ENCODE data around the gene XRCC3. TPM values are rescaled to one million over a fixed set of nuclear protein-coding genes. Genes with fewer than 3 reads are reported as not detected.

XRCC3 gene
- total RNA-seq, 1 experiment from 2014 or later = 46.7 TPM

DNA sequence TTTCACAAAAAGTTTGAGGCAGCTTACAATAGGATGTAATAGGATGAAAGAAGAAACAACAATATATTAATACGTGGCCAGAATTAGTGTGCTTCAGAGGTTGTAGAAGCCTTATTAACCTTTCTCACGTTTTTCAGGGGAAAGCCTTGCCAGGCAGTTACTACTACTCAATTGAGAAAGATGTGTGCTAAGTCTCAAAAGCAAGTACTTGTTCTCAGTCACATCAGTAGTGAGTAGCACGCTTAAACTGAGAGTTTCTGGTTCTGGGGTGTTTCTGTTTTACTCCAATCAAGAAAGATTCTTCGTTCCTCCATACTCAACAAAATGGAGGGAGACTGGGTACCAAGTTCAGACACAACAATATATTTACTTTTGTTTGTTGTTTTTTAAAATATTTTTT, 47.6 kb downstream of the XRCC3 start:
- Mint-ChIP-seq H3K27me3 (ENCODE audit: low read depth) (no peaks in the 10 kb centered on the region), H3K9me3 (no peaks in the 10 kb centered on the region), H3K36me3 (peaks cover 53% of the 10 kb centered on the region), H3K4me3 (no peak overlapping the region), H3K4me1 (no peaks in the 10 kb centered on the region), H3K27ac (no peak overlapping the region)
- DNase-seq (ENCODE audit: low spot score) = no peak
- ChIA-PET POLR2A (no interaction called here), CTCF (interaction anchor here (1.4 kb wide), 1 partner anchor 12 kb away, joined by 6 read pairs; no protein-coding TSS in a partner anchor)
- TF ChIP-seq, protein P1, sequence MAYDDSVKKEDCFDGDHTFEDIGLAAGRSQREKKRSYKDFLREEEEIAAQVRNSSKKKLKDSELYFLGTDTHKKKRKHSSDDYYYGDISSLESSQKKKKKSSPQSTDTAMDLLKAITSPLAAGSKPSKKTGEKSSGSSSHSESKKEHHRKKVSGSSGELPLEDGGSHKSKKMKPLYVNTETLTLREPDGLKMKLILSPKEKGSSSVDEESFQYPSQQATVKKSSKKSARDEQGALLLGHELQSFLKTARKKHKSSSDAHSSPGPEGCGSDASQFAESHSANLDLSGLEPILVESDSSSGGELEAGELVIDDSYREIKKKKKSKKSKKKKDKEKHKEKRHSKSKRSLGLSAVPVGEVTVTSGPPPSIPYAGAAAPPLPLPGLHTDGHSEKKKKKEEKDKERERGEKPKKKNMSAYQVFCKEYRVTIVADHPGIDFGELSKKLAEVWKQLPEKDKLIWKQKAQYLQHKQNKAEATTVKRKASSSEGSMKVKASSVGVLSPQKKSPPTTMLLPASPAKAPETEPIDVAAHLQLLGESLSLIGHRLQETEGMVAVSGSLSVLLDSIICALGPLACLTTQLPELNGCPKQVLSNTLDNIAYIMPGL (CRISPR knock-in tag; IDR thresholded peaks at IDR 0.05) = no peak
- TF ChIP-seq, protein P2, sequence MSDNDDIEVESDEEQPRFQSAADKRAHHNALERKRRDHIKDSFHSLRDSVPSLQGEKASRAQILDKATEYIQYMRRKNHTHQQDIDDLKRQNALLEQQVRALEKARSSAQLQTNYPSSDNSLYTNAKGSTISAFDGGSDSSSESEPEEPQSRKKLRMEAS (CRISPR knock-in tag; IDR thresholded peaks at IDR 0.05) = no peak
- TF ChIP-seq ZNF396 (CRISPR knock-in tag; IDR thresholded peaks at IDR 0.05; ENCODE audit: borderline replicate concordance) (no peak), JAZF1 (CRISPR knock-in tag; IDR thresholded peaks at IDR 0.05) (no peak), IRF2 (CRISPR knock-in tag; IDR thresholded peaks at IDR 0.05; ENCODE audit: borderline replicate concordance, low read depth) (no peak), SMAD4 (CRISPR knock-in tag; IDR thresholded peaks at IDR 0.05) (no peak), FOXK1 (CRISPR knock-in tag; IDR thresholded peaks at IDR 0.05) (no peak), SOX15 (CRISPR knock-in tag; IDR thresholded peaks at IDR 0.05) (no peak), TP53 (CRISPR knock-in tag; IDR thresholded peaks at IDR 0.05) (no peak), NFATC4 (CRISPR knock-in tag; IDR thresholded peaks at IDR 0.05) (no peak), ZNF121 (CRISPR knock-in tag; IDR thresholded peaks at IDR 0.05) (no peak), TEAD1 (CRISPR knock-in tag; IDR thresholded peaks at IDR 0.05) (no peak)
- TF ChIP-seq, protein P3, sequence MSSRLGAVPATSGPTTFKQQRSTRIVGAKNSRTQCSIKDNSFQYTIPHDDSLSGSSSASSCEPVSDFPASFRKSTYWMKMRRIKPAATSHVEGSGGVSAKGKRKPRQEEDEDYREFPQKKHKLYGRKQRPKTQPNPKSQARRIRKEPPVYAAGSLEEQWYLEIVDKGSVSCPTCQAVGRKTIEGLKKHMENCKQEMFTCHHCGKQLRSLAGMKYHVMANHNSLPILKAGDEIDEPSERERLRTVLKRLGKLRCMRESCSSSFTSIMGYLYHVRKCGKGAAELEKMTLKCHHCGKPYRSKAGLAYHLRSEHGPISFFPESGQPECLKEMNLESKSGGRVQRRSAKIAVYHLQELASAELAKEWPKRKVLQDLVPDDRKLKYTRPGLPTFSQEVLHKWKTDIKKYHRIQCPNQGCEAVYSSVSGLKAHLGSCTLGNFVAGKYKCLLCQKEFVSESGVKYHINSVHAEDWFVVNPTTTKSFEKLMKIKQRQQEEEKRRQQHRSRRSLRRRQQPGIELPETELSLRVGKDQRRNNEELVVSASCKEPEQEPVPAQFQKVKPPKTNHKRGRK (CRISPR knock-in tag; IDR thresholded peaks at IDR 0.05; ENCODE audit: borderline replicate concordance) = no peak
- TF ChIP-seq, protein P4, sequence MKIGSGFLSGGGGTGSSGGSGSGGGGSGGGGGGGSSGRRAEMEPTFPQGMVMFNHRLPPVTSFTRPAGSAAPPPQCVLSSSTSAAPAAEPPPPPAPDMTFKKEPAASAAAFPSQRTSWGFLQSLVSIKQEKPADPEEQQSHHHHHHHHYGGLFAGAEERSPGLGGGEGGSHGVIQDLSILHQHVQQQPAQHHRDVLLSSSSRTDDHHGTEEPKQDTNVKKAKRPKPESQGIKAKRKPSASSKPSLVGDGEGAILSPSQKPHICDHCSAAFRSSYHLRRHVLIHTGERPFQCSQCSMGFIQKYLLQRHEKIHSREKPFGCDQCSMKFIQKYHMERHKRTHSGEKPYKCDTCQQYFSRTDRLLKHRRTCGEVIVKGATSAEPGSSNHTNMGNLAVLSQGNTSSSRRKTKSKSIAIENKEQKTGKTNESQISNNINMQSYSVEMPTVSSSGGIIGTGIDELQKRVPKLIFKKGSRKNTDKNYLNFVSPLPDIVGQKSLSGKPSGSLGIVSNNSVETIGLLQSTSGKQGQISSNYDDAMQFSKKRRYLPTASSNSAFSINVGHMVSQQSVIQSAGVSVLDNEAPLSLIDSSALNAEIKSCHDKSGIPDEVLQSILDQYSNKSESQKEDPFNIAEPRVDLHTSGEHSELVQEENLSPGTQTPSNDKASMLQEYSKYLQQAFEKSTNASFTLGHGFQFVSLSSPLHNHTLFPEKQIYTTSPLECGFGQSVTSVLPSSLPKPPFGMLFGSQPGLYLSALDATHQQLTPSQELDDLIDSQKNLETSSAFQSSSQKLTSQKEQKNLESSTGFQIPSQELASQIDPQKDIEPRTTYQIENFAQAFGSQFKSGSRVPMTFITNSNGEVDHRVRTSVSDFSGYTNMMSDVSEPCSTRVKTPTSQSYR (CRISPR knock-in tag; IDR thresholded peaks at IDR 0.05) = no peak
- TF ChIP-seq, protein P5, sequence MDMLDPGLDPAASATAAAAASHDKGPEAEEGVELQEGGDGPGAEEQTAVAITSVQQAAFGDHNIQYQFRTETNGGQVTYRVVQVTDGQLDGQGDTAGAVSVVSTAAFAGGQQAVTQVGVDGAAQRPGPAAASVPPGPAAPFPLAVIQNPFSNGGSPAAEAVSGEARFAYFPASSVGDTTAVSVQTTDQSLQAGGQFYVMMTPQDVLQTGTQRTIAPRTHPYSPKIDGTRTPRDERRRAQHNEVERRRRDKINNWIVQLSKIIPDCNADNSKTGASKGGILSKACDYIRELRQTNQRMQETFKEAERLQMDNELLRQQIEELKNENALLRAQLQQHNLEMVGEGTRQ (CRISPR knock-in tag; IDR thresholded peaks at IDR 0.05) = no peak
- TF ChIP-seq, protein P6, sequence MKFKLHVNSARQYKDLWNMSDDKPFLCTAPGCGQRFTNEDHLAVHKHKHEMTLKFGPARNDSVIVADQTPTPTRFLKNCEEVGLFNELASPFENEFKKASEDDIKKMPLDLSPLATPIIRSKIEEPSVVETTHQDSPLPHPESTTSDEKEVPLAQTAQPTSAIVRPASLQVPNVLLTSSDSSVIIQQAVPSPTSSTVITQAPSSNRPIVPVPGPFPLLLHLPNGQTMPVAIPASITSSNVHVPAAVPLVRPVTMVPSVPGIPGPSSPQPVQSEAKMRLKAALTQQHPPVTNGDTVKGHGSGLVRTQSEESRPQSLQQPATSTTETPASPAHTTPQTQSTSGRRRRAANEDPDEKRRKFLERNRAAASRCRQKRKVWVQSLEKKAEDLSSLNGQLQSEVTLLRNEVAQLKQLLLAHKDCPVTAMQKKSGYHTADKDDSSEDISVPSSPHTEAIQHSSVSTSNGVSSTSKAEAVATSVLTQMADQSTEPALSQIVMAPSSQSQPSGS (CRISPR knock-in tag; IDR thresholded peaks at IDR 0.05; ENCODE audit: borderline replicate concordance, low read depth) = no peak
- TF ChIP-seq, protein P7, sequence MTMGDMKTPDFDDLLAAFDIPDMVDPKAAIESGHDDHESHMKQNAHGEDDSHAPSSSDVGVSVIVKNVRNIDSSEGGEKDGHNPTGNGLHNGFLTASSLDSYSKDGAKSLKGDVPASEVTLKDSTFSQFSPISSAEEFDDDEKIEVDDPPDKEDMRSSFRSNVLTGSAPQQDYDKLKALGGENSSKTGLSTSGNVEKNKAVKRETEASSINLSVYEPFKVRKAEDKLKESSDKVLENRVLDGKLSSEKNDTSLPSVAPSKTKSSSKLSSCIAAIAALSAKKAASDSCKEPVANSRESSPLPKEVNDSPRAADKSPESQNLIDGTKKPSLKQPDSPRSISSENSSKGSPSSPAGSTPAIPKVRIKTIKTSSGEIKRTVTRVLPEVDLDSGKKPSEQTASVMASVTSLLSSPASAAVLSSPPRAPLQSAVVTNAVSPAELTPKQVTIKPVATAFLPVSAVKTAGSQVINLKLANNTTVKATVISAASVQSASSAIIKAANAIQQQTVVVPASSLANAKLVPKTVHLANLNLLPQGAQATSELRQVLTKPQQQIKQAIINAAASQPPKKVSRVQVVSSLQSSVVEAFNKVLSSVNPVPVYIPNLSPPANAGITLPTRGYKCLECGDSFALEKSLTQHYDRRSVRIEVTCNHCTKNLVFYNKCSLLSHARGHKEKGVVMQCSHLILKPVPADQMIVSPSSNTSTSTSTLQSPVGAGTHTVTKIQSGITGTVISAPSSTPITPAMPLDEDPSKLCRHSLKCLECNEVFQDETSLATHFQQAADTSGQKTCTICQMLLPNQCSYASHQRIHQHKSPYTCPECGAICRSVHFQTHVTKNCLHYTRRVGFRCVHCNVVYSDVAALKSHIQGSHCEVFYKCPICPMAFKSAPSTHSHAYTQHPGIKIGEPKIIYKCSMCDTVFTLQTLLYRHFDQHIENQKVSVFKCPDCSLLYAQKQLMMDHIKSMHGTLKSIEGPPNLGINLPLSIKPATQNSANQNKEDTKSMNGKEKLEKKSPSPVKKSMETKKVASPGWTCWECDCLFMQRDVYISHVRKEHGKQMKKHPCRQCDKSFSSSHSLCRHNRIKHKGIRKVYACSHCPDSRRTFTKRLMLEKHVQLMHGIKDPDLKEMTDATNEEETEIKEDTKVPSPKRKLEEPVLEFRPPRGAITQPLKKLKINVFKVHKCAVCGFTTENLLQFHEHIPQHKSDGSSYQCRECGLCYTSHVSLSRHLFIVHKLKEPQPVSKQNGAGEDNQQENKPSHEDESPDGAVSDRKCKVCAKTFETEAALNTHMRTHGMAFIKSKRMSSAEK (CRISPR knock-in tag; IDR thresholded peaks at IDR 0.05; ENCODE audit: borderline replicate concordance) = no peak
- TF ChIP-seq, protein P8, sequence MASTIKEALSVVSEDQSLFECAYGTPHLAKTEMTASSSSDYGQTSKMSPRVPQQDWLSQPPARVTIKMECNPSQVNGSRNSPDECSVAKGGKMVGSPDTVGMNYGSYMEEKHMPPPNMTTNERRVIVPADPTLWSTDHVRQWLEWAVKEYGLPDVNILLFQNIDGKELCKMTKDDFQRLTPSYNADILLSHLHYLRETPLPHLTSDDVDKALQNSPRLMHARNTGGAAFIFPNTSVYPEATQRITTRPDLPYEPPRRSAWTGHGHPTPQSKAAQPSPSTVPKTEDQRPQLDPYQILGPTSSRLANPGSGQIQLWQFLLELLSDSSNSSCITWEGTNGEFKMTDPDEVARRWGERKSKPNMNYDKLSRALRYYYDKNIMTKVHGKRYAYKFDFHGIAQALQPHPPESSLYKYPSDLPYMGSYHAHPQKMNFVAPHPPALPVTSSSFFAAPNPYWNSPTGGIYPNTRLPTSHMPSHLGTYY (CRISPR knock-in tag; IDR thresholded peaks at IDR 0.05) = no peak
- TF ChIP-seq, protein P9, sequence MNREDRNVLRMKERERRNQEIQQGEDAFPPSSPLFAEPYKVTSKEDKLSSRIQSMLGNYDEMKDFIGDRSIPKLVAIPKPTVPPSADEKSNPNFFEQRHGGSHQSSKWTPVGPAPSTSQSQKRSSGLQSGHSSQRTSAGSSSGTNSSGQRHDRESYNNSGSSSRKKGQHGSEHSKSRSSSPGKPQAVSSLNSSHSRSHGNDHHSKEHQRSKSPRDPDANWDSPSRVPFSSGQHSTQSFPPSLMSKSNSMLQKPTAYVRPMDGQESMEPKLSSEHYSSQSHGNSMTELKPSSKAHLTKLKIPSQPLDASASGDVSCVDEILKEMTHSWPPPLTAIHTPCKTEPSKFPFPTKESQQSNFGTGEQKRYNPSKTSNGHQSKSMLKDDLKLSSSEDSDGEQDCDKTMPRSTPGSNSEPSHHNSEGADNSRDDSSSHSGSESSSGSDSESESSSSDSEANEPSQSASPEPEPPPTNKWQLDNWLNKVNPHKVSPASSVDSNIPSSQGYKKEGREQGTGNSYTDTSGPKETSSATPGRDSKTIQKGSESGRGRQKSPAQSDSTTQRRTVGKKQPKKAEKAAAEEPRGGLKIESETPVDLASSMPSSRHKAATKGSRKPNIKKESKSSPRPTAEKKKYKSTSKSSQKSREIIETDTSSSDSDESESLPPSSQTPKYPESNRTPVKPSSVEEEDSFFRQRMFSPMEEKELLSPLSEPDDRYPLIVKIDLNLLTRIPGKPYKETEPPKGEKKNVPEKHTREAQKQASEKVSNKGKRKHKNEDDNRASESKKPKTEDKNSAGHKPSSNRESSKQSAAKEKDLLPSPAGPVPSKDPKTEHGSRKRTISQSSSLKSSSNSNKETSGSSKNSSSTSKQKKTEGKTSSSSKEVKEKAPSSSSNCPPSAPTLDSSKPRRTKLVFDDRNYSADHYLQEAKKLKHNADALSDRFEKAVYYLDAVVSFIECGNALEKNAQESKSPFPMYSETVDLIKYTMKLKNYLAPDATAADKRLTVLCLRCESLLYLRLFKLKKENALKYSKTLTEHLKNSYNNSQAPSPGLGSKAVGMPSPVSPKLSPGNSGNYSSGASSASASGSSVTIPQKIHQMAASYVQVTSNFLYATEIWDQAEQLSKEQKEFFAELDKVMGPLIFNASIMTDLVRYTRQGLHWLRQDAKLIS (CRISPR knock-in tag; IDR thresholded peaks at IDR 0.05; ENCODE audit: borderline replicate concordance) = no peak
- ATAC-seq = no peak

Data from WTC11 (cell line).